Measurements from ENCODE around the gene TSPYL4.

The TSPYL4 gene

DNA sequence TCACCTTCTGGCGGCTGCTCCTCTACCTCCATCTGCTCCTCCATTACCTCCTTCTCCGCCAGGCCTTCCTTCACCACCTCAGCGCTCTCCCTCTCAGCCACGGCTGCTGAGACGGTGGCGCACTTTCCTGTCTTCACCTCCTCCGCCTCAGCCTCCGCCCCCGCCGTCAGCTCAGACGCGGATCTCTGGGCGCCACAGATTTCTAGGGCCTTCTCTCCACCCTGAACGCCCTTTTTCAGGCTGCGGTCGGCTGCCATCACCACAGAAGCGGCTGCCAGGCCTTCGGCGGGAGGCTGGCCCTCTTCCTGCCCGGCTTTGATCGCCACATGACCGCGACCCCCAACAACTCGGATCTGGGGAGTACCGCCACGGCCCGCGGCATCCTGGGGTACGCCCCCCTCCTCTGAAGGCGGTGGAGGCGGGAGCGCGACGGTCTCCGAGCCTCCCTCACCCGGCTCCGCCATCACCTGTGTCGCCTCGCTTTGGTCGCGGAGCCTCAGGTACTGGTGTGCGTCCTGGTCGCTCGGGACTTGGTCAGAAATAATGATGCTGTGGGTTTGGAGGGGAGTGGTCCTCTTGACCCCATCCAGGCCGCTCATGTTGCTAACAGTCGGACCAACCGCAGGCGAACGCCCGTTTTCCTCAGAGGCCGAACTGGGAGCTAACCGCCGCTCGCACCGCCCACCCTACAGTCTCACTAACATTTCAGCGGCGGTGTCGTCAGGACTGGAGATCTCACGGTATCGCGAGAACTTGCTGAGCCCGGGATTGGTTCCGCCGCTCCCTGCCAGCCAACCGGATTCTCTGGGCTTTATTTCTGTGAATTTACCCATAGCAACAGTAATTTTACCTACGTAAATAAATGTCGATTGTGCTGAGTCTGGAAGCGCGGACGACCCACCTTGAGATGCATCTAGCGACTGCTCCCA lies 25.6 kb upstream of the TSPYL4 start, which contains the start of gene TSPYL1:
Gene TSPYL1, minus strand, starts transcription at position 699 of the 929 bp plus-strand sequence. Its CDS starts 100 bp downstream, at position 599.
- H3K79me1 ChIP-seq (ENCODE audit: low read length): peaks cover 8% of the 10 kb centered on the region
- H2BK5ac ChIP-seq (ENCODE audit: low read length): peak within 1 kb of the TSS; percentile 13
- H3K23ac ChIP-seq (ENCODE audit: low read length): no peak within 1 kb of the TSS
- peak; percentile 99 for DNase-seq
- peak within 1 kb of the TSS; percentile 97 for H3K56ac ChIP-seq (ENCODE audit: low read length)
- peak within 1 kb of the TSS; percentile 71 for H3K27ac ChIP-seq (ENCODE audit: low read depth, low read length)
- no CpG with 5 or more reads among the region's 71 CpGs for WGBS (ENCODE audit: extremely low coverage, insufficient coverage, low lambda C conversion rate)
- H3K4me2 ChIP-seq (ENCODE audit: low read length): peak within 1 kb of the TSS; percentile 81
- no peaks in the 10 kb centered on the region for H3K27me3 ChIP-seq (ENCODE audit: insufficient read depth, low read length, poor library complexity)
- H3K18ac ChIP-seq (ENCODE audit: low read length): peak within 1 kb of the TSS; percentile 3
- H3K36me3 ChIP-seq (ENCODE audit: control insufficient read depth, insufficient read depth, low read length): no peaks in the 10 kb centered on the region
- peaks cover 24% of the 10 kb centered on the region for H3K79me2 ChIP-seq (ENCODE audit: control insufficient read depth, insufficient read depth, low read length)
- H2BK15ac ChIP-seq (replicated peaks; ENCODE audit: low read depth): no peak within 1 kb of the TSS
- peaks cover 4% of the 10 kb centered on the region for H3K4me1 ChIP-seq (ENCODE audit: control insufficient read depth, low read depth, low read length)
- H3K4ac ChIP-seq (ENCODE audit: low read depth, low read length): peak within 1 kb of the TSS; percentile 75
- no peak within 1 kb of the TSS for H2BK120ac ChIP-seq (ENCODE audit: low read depth, low read length)
- no peak within 1 kb of the TSS for H4K5ac ChIP-seq (ENCODE audit: low read length)
- peak within 1 kb of the TSS; percentile 82 for H3K9ac ChIP-seq (ENCODE audit: low read length)
- H2AK5ac ChIP-seq (ENCODE audit: low read length): no peak within 1 kb of the TSS
- peak within 1 kb of the TSS; percentile 74 for H3K4me3 ChIP-seq (ENCODE audit: low read length)
- no peak within 1 kb of the TSS for H4K8ac ChIP-seq (ENCODE audit: low read depth, low read length)

GRCh38 chr6:116278854-116279231 lies 25.0 kb upstream of the TSPYL4 start:
- no peak overlapping the region for H4K8ac ChIP-seq (ENCODE audit: low read depth, low read length)
- no peak overlapping the region for H3K23ac ChIP-seq (ENCODE audit: low read length)
- peaks cover 24% of the 10 kb centered on the region for H3K79me2 ChIP-seq (ENCODE audit: control insufficient read depth, insufficient read depth, low read length)
- peaks cover 8% of the 10 kb centered on the region for H3K79me1 ChIP-seq (ENCODE audit: low read length)
- peak overlapping the region; percentile 97 for H3K56ac ChIP-seq (ENCODE audit: low read length)
- H2BK15ac ChIP-seq (replicated peaks; ENCODE audit: low read depth): no peak overlapping the region
- H3K27ac ChIP-seq (ENCODE audit: low read depth, low read length): peak overlapping the region; percentile 40
- no peak overlapping the region for H3K18ac ChIP-seq (ENCODE audit: low read length)
- H3K4me1 ChIP-seq (ENCODE audit: control insufficient read depth, low read depth, low read length): peaks cover 4% of the 10 kb centered on the region
- H4K5ac ChIP-seq (ENCODE audit: low read length): no peak overlapping the region
- H3K4me2 ChIP-seq (ENCODE audit: low read length): peak overlapping the region; percentile 81
- H2AK5ac ChIP-seq (ENCODE audit: low read length): no peak overlapping the region
- peak overlapping the region; percentile 82 for H3K9ac ChIP-seq (ENCODE audit: low read length)
- no CpG with 5 or more reads among the region's 12 CpGs for WGBS (ENCODE audit: extremely low coverage, insufficient coverage, low lambda C conversion rate)
- no peak overlapping the region for H3K4ac ChIP-seq (ENCODE audit: low read depth, low read length)
- no peak overlapping the region for H2BK5ac ChIP-seq (ENCODE audit: low read length)
- no peak overlapping the region for H2BK120ac ChIP-seq (ENCODE audit: low read depth, low read length)
- no peaks in the 10 kb centered on the region for H3K27me3 ChIP-seq (ENCODE audit: insufficient read depth, low read length, poor library complexity)
- no peak for DNase-seq
- no peaks in the 10 kb centered on the region for H3K36me3 ChIP-seq (ENCODE audit: control insufficient read depth, insufficient read depth, low read length)
- peak overlapping the region; percentile 58 for H3K4me3 ChIP-seq (ENCODE audit: low read length)

- DNase-seq: no peak
- Histone ChIP-seq H3K4me1 (ENCODE audit: control insufficient read depth, low read depth, low read length) (peaks cover 4% of the 10 kb centered on the region), H3K23ac (ENCODE audit: low read length) (no peak overlapping the region), H2BK5ac (ENCODE audit: low read length) (no peak overlapping the region), H3K36me3 (ENCODE audit: control insufficient read depth, insufficient read depth, low read length) (no peaks in the 10 kb centered on the region), H3K27ac (ENCODE audit: low read depth, low read length) (no peak overlapping the region), H4K8ac (ENCODE audit: low read depth, low read length) (no peak overlapping the region), H4K5ac (ENCODE audit: low read length) (no peak overlapping the region), H3K56ac (ENCODE audit: low read length) (peak overlapping the region; percentile 97), H3K79me1 (ENCODE audit: low read length) (peaks cover 8% of the 10 kb centered on the region), H3K4me3 (ENCODE audit: low read length) (peak overlapping the region; percentile 58), H3K18ac (ENCODE audit: low read length) (no peak overlapping the region), H3K4ac (ENCODE audit: low read depth, low read length) (no peak overlapping the region), H3K9ac (ENCODE audit: low read length) (peak overlapping the region; percentile 82), H2BK15ac (replicated peaks; ENCODE audit: low read depth) (no peak overlapping the region), H2AK5ac (ENCODE audit: low read length) (no peak overlapping the region), H3K27me3 (ENCODE audit: insufficient read depth, low read length, poor library complexity) (no peaks in the 10 kb centered on the region), H3K79me2 (ENCODE audit: control insufficient read depth, insufficient read depth, low read length) (peaks cover 24% of the 10 kb centered on the region), H3K4me2 (ENCODE audit: low read length) (peak overlapping the region; percentile 81), H2BK120ac (ENCODE audit: low read depth, low read length) (no peak overlapping the region)
- no CpG with 5 or more reads among the region's 11 CpGs for WGBS (ENCODE audit: extremely low coverage, insufficient coverage, low lambda C conversion rate)
Observed at GRCh38 chr6:116278481-116278829, 24.6 kb upstream of the TSPYL4 start.

- Histone ChIP-seq H3K4me3 (ENCODE audit: low read length) (peak overlapping the region; percentile 44), H2BK5ac (ENCODE audit: low read length) (no peak overlapping the region), H3K4me1 (ENCODE audit: control insufficient read depth, low read depth, low read length) (peaks cover 4% of the 10 kb centered on the region), H4K5ac (ENCODE audit: low read length) (no peak overlapping the region), H3K18ac (ENCODE audit: low read length) (no peak overlapping the region), H3K9ac (ENCODE audit: low read length) (peak overlapping the region; percentile 67), H3K23ac (ENCODE audit: low read length) (no peak overlapping the region), H3K4me2 (ENCODE audit: low read length) (peak overlapping the region; percentile 84), H3K4ac (ENCODE audit: low read depth, low read length) (no peak overlapping the region), H2BK15ac (replicated peaks; ENCODE audit: low read depth) (no peak overlapping the region), H2AK5ac (ENCODE audit: low read length) (no peak overlapping the region), H3K79me2 (ENCODE audit: control insufficient read depth, insufficient read depth, low read length) (peaks cover 24% of the 10 kb centered on the region), H3K36me3 (ENCODE audit: control insufficient read depth, insufficient read depth, low read length) (no peaks in the 10 kb centered on the region), H3K27ac (ENCODE audit: low read depth, low read length) (no peak overlapping the region), H3K79me1 (ENCODE audit: low read length) (peaks cover 8% of the 10 kb centered on the region), H4K8ac (ENCODE audit: low read depth, low read length) (no peak overlapping the region), H2BK120ac (ENCODE audit: low read depth, low read length) (no peak overlapping the region), H3K27me3 (ENCODE audit: insufficient read depth, low read length, poor library complexity) (no peaks in the 10 kb centered on the region), H3K56ac (ENCODE audit: low read length) (peak overlapping the region; percentile 77)
- DNase-seq: peak; percentile 8
- no CpG with 5 or more reads among the region's 3 CpGs for WGBS (ENCODE audit: extremely low coverage, insufficient coverage, low lambda C conversion rate)
Observed at GRCh38 chr6:116277124-116277523, 23.2 kb upstream of the TSPYL4 start.

DNA sequence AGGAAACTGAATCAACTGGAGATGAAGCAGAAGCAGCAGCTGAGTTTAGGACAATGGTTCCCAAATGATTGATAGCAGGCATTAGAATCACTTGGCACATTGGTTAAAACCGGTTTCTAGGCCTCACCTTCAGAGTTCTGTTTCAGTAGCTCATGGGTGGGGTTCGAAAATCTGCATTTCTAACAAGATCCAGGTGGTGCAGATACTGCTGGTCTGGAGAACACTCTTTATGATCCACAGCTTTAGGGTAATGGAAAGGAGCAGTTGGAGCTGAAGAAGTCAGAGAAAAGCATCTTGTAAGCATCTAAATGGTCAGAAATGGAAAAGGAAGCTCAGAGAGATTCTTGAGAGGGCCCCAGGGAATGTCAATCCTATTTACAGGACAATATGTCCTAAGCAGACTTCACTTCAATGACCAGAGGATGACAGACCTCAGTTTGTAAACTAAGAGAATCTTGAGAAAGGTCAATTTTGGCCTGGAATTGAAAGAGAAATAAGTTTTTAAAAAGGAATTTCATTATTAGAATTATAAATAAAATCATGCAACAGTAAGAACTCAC lies 17.4 kb upstream of the TSPYL4 start:
- Histone ChIP-seq H3K79me1 (ENCODE audit: low read length) (no peaks in the 10 kb centered on the region), H2BK15ac (replicated peaks; ENCODE audit: low read depth) (no peak overlapping the region), H3K36me3 (ENCODE audit: control insufficient read depth, insufficient read depth, low read length) (peaks cover 1% of the 10 kb centered on the region), H3K18ac (ENCODE audit: low read length) (no peak overlapping the region), H4K8ac (ENCODE audit: low read depth, low read length) (no peak overlapping the region), H3K56ac (ENCODE audit: low read length) (peak overlapping the region; percentile 13), H3K4me2 (ENCODE audit: low read length) (no peak overlapping the region), H3K27me3 (ENCODE audit: insufficient read depth, low read length, poor library complexity) (no peaks in the 10 kb centered on the region), H3K4me1 (ENCODE audit: control insufficient read depth, low read depth, low read length) (no peaks in the 10 kb centered on the region), H2BK5ac (ENCODE audit: low read length) (no peak overlapping the region), H3K79me2 (ENCODE audit: control insufficient read depth, insufficient read depth, low read length) (peaks cover 1% of the 10 kb centered on the region), H2BK120ac (ENCODE audit: low read depth, low read length) (no peak overlapping the region), H2AK5ac (ENCODE audit: low read length) (no peak overlapping the region), H4K5ac (ENCODE audit: low read length) (no peak overlapping the region), H3K23ac (ENCODE audit: low read length) (no peak overlapping the region), H3K9ac (ENCODE audit: low read length) (no peak overlapping the region), H3K27ac (ENCODE audit: low read depth, low read length) (no peak overlapping the region), H3K4ac (ENCODE audit: low read depth, low read length) (no peak overlapping the region), H3K4me3 (ENCODE audit: low read length) (no peak overlapping the region)
- peak; percentile 6 for DNase-seq
- WGBS (ENCODE audit: extremely low coverage, insufficient coverage, low lambda C conversion rate): no CpG with 5 or more reads among the region's 2 CpGs

Data from mesendoderm (in vitro differentiated cells).